Fibroblast of villous mesenchyme (primary cell): ENCODE data around the gene HAUS8. TPM values are rescaled to one million over a fixed set of nuclear protein-coding genes. Genes with fewer than 3 reads are reported as not detected.
A peak's percentile ranks its signal among the peaks of the same experiment; 100 is the strongest.

Experiments used
- DNase-seq: peaks from one replicate; pipeline ENCODE4 v3.0.0-alpha.2; 2010; ENCODE audit warnings: low read depth
- H3K4me3 ChIP-seq: 2 replicates; pipeline ENCODE4 v1.5.1; 2011; ENCODE audit warnings: low read depth, mild to moderate bottlenecking, low read length
- total RNA-seq: library from RNA; depleted of rRNA; stranded (reverse); fragments of >200 nt; gene quantifications from 2 replicates; pipeline ENCODE4 v1.2.3, GENCODE V29; 2012
- TF ChIP-seq, protein P1 (sequence below): IDR thresholded peaks from 2 replicates; pipeline ENCODE4 v1.5.1; 2012; ENCODE audit warnings: low read depth, mild to moderate bottlenecking, low read length; ENCODE audit not compliant: insufficient read depth

Gene HAUS8
- total RNA-seq, 1 donor, result 3.5 TPM

DNA sequence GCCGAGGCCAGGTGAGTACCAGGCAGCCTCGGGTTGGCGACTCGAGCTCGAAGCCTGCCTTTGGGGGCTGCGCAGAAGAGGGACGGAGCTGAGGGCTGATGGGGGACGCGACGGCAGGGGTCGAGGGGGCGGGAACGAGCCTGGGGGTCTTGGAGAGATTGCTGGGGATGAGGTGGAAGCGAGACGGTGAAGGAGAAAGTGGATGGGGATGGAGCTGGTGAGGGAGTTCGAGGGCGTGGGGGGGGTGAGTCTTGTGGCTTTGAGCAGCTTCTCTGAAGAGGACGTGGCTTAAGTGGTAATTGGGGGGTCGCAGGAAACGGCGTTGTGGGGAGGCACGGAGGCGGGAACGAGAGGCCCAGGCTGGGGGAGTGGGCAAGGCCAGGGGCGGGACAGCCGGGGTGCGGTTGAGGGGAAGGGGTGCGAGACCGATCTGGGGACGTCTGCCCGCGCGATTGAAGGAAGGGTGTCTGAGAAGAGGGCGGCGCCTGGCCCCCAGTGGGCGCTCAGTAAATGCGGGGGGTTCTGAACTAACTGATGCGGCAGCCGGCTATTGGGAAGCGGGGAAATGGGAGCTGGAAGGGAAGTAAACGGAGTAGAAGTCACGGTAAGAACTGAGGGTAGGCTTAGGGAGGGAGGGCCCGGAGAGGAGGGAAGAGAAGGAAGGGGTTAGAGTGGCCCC, 751 bp upstream of the HAUS8 start:
- TF ChIP-seq, protein P1, sequence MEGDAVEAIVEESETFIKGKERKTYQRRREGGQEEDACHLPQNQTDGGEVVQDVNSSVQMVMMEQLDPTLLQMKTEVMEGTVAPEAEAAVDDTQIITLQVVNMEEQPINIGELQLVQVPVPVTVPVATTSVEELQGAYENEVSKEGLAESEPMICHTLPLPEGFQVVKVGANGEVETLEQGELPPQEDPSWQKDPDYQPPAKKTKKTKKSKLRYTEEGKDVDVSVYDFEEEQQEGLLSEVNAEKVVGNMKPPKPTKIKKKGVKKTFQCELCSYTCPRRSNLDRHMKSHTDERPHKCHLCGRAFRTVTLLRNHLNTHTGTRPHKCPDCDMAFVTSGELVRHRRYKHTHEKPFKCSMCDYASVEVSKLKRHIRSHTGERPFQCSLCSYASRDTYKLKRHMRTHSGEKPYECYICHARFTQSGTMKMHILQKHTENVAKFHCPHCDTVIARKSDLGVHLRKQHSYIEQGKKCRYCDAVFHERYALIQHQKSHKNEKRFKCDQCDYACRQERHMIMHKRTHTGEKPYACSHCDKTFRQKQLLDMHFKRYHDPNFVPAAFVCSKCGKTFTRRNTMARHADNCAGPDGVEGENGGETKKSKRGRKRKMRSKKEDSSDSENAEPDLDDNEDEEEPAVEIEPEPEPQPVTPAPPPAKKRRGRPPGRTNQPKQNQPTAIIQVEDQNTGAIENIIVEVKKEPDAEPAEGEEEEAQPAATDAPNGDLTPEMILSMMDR, result no peak
- H3K4me3 ChIP-seq, result peak overlapping the region; percentile 97
- DNase-seq, result peak; percentile 34

DNA sequence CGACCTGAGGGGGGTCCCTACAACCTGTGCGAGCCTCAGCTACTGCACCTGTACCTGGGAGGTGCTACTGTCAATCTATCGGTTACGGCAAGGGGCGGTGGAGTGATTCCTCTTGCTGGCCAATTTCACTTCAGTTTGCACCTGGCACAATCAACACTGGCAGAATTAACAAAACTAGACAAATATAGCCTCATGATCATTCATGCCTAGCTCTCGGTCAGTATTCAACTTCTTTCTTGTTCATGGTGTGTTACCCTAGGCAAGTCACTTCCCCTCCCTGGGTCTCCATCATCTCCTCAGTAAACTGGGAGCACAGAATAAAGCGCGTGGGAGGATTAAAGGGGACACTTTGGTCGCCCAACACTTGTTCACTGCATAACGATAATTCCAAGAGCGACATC, 618 bp downstream of the HAUS8 start:
- DNase-seq, result no peak
- peak overlapping the region; percentile 89 for H3K4me3 ChIP-seq
- TF ChIP-seq, protein P1, result no peak

DNA sequence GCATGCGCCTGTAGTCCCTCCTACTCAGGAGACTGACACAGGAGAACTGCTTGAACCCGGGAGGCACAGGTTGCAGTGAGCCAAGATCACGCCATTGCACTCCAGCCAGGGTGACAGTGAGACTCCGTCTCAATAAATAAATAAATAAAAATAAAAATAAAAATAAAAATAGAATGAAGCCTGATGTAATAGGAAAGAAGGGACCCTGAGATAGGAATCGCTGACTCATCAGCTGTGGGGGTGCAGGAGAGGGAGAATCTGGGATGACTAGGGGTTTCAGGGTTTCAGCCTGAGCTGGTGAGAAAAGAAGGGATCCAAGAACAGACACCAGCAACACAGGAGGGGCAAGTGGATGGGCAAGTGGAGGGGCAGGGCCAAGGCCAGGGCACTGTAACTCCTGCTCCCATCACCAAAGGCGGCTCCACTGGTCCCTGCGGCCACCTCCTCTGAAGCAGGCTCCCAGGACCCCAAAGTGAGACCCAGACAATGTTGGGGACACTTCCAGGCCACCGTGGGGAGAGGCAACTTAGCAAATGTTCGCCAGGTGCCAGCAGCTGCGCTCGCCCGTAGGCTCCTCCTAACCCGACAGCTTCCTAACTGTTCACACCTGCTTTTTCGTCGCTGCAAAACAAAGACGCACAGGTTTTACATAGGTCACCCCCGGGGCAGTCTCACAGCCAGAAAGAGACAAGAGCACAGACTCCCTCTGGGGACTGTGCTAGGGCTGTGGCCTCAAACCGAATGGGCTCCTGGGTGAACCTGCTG, 1.2 kb downstream of the HAUS8 start:
- peak overlapping the region; percentile 89 for H3K4me3 ChIP-seq
- DNase-seq, result no peak
- TF ChIP-seq, protein P1, result no peak

DNA sequence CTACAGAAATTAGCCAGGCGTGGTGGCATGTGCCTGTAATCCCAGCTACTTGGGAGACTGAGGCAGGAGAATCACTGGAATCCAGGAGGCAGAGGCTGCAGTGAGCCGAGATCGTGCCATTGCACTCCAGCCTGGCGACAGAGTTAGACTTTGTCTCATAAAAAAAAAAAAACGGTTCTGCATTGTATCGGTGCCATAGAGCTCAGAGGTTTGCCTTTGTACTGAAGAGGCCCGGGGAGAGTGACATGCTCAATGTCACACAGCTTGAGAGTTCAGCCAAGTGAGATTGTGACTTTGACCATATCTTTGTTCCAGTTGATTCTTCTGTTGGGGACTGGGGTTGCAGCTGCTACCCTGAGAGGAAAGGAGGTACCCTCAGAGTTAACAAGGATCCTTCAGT, 4.3 kb downstream of the HAUS8 start:
- DNase-seq, result no peak
- TF ChIP-seq, protein P1, result no peak

DNA sequence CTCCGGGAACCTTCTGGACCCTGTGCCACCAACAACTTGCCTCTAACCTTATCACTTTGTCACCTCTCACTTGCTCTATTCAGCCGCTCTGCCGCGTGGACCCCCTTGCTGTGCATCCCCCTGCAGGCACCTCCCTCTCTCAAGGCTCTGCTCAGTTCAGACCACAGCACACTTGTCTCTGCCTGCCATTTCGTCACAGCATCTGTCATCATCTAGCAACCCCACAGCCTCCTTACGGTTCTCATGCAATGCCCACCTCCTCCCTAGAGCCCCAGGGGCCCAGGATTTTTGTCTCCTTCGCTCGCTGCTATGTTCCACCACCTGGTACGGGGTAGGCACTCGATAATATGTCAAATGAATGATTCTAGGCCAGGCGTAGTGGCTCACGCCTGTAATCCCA, 4.8 kb downstream of the HAUS8 start:
- DNase-seq, result no peak
- TF ChIP-seq, protein P1, result no peak
- H3K4me3 ChIP-seq, result no peak overlapping the region

More for the DNA sequence above, 4.3 kb downstream of the HAUS8 start:
- no peak overlapping the region for H3K4me3 ChIP-seq

DNA sequence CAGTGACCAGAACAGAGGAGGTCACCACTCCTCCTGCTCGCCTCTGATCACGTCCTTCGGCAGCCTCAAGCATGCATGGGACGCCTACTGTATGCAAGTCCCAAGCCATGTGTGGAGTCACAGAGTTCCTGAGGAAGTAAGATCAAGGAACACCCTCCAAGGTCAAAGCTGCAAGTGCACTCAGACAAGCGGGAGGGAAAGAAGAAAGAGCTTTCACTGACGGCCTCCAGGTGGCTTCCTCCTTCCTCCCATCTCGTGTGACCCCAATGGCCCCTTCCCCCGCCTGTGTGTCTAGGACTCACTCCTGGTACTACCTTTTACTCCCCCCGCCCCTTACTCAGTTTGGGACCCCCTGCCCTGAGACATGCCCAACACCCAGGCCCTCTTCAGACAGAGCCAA, 6.1 kb downstream of the HAUS8 start:
- TF ChIP-seq, protein P1, result no peak
- no peak for DNase-seq

More for the DNA sequence above, 6.1 kb downstream of the HAUS8 start:
- H3K4me3 ChIP-seq, result no peak overlapping the region
